Forelimb muscle (tissue), 1 donor: Measurements from ENCODE around the gene PA2G4. TPM values are rescaled to one million over a fixed set of nuclear protein-coding genes. Genes with fewer than 3 reads are reported as not detected.

ENCODE experiments used
- DNase-seq: peaks from one replicate; pipeline ENCODE4 v3.0.0-alpha.2; 2013; ENCODE audit warnings: low read depth
- polyA plus RNA-seq: library from polyadenylated mRNA; unstranded; fragments of 120-200 nt; gene quantifications from one replicate; pipeline ENCODE4 v1.2.1, GENCODE V29; 2013; ENCODE audit not compliant: insufficient read length

The PA2G4 gene
- polyA plus RNA-seq, 1 donor, result 111 TPM

DNA sequence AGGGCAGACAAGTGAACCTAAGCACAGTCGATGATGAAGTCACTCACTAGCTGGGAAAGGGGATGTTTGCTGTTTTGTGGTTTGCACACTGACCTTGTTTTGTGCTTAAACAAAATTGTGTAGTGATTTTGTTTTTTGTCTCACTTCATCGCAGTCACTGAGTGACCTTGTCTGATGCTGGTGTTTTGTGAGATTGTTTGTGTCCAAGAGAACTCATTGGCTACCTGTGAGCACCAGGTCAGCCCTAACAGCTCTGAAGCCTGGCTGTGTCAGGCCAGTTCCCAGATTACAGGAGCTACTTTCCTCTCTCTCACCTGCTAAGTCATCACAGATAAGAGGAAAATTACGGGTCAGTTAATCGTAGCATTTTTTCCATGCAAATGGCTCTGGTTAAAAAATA lies 19.8 kb downstream of the PA2G4 start:
- DNase-seq, result no peak

DNA sequence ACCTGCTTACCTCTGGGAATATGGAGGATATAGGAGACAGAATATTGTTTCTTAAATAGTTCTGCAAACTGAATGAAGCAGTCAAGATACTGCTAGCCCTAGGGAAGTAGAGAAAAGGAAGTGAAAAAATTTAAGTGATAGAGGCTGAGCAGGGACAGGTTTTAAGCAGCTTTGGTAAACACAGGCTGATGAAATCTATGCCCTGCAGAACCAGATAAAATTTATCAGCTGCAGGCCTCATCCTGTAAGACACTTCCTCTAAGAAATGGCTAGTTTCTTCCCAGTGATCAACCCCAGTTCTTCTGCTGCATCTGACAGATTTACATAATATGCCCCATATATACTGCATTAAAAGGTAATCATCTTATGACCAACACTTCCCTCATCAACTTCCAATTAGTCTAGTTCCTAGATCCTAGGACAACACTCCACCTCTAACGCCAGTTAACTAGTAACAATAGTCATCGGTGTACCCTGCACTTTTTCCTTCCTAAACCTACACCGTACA lies 22.4 kb downstream of the PA2G4 start:
- no peak for DNase-seq

DNA sequence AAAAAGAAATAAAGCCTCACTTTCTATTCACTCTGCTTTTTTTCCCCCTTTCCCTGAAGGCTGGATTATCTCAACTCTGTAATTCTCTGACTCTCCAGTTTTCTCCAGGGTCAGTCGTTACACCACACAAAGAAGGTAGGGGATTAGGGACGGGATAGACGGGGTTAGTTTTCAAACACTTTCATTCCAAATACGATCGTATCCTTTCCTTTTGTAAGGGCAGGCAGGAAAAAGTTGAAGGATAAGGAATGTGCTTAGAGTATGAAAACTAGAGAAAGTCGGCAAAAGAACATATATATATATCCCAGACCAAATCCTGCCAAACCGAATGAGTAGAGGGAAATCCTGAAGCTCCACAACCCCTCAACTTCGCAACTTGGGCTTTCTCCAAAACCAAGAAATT lies 23.1 kb downstream of the PA2G4 start:
- DNase-seq, result no peak

DNA sequence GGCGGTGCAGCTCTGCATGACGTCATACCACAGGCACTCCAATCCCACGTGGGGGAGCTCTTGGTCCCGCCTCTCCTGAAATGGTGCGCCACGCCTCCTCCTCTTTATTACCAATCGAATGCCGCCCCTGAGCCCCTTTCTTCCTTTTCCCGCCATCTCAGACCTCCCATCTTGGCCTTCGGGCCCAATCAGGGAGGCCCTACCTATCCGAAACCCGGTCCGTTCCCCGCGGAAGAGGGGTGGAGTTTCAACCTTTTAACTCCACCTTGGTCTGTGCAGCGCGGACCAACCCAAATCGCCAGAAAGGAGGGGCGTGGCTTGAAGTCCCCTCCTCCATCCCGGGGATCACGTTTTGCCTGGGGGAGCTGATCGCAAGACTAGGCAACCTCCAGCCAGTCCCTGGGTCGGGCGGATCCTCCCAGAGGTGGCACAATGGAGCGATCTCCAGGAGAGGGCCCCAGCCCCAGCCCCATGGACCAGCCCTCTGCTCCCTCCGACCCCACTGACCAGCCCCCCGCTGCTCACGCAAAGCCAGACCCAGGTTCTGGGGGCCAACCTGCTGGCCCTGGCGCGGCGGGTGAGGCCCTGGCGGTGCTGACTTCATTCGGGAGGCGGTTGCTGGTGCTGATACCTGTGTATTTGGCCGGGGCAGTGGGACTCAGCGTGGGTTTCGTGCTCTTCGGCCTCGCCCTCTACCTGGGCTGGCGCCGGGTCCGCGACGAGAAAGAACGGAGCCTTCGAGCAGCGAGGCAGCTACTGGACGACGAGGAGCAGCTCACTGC lies 23.7 kb downstream of the PA2G4 start, which contains the start of gene ESYT1:
ESYT1 (plus strand) TSS at position 380 of the 782 bp plus-strand sequence; CDS start at position 433, 53 bp downstream.
- DNase-seq, result peak; percentile 99

DNA sequence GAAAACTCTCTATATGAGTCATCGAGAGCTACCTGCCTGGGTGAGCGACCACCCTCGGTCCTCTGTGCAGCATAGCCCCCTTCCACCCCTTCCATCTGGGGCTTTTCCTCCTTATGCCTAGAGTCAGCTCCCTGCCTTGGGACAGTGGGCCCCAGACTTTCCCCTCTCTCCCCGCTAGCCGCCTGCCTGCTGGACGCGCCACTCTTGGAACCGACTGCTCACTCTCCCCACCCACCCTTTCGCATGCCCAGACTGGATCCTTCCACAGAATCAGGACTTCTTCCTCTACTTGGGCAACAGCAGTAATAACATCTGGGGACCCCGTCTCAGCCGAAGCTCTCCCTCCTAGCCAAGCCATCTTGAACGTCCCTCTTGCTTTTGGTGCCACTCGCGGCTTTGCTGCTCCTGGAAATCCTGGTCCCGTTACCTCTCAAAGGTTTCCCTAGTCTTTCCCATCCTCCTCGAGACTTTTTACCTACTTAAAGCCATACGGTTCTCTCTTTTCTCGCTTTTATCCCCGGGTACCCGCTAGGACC lies 24.4 kb downstream of the PA2G4 start:
- DNase-seq, result no peak

DNA sequence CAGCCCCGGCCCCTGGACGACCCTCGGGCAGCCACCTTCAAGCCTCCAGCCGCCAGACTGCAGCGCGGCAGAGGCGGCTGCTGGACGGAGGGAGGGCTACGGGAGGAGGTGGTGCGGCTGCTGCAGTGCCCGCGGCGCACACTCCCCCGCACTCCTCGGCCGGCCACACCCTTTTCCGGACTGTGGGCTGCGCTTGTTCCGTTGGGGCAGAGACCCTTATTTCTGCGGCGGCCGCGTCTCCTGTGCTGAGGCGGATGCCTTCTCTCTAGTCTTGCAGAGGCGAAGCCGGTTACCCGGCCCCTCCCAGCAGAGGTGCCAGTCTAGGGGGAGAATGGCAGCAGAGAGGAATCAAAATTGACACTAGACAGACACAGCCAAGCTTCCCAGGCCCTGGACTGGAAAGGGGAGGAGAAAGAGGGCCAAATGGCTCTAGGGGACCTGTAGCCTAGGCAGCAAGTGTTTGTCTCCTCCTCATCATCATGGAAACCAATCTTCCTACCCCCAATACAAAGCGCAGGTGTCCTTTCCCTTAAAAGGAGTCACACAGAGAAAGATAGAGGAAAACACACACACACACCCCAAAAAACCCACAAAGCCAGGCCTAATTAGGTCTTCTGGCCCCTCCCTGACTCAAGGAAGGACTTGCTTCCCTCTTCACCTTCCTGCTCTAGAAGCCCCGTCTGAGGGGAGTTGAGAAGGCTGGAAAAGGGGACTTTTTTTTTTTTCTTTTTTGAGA lies 25.0 kb downstream of the PA2G4 start:
- DNase-seq, result no peak

DNA sequence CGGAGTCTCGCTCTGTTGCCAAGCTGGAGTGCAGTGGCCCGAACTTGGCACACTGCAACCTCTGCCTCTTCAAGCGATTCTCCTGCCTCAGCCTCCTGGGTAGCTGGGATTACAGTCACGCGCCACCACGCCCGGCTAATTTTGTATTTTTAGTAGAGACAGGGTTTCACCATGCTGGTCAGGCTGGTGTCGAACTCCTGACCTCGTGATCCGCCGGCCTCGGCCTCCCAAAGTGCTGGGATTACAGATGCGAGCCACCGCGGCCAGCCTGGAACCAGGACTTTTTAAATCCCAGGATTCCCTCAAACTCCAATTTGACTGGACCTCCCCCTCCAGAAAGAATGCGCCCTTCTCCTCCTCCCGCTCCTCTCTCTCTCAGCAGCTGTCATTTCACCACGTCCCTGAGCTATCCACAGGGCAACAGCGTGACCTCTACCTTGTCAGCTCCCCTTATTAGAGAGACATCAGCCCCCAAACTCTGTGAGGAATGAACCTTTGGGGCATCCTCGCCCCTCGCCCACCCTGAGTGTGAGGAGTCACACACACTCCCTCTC lies 25.7 kb downstream of the PA2G4 start:
- DNase-seq, result no peak

DNA sequence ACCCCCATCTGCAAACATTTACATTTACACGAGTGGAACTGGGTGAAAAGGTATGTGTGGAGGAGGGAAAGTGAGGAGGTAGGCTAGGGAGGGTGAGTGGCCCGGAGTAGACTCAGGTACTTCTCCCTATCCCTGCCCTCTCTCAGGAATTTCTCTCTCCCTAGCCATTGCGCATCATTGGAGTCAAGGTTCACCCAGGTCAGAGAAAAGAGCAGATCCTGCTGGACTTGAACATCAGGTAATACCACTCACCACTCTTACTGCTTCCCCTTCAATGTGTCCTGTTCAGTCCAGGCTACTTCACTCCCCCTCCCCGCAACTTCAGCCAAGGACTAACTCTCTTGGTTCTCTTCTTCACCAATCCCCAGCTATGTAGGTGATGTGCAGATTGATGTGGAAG lies 26.5 kb downstream of the PA2G4 start:
- DNase-seq, result no peak

DNA sequence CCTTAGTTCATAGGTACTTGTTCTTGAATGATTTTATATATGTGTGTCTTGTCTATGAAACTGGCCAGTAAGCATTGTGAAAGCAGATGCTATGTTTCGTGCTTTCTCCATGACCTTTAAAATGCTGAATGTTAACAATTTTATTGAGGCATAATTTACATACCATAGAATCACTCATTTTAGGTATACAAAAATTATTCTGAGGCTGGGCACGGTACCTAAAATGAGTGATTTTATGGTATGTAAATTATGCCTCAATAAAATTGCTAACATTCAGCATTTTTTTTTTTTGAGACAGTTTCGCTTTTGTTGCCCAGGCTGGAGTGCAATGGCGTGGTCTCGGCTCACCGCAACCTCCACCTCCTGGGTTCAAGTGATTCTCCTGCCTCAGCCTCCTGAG lies 30.5 kb downstream of the PA2G4 start:
- DNase-seq, result no peak

DNA sequence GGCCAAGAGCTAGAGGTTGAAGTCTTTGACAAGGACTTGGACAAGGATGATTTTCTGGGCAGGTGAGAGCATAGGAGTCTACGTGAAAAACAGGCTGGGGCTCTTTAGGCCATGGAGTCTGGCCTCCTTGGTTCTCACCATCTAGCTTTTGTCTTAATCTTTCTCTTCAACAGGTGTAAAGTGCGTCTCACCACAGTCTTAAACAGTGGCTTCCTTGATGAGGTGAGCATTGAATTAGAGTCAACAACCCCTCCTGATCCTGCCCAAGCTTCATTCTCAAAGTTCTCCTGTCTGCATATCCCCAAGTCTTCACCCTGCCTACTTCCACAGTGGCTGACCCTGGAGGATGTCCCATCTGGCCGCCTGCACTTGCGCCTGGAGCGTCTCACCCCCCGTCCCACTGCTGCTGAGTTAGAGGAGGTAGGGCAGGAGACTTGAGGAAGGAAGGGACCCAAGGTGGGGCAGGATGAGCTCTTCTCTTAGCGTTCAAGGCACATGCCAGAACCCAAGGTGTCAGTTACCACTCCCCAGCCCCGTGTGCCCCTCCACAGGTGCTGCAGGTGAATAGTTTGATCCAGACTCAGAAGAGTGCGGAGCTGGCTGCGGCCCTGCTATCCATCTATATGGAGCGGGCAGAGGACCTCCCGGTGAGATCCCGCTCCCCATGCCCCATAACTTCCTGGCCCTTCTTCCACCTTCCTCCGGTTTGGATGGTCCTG lies 33.7 kb downstream of the PA2G4 start:
- DNase-seq, result no peak

DNA sequence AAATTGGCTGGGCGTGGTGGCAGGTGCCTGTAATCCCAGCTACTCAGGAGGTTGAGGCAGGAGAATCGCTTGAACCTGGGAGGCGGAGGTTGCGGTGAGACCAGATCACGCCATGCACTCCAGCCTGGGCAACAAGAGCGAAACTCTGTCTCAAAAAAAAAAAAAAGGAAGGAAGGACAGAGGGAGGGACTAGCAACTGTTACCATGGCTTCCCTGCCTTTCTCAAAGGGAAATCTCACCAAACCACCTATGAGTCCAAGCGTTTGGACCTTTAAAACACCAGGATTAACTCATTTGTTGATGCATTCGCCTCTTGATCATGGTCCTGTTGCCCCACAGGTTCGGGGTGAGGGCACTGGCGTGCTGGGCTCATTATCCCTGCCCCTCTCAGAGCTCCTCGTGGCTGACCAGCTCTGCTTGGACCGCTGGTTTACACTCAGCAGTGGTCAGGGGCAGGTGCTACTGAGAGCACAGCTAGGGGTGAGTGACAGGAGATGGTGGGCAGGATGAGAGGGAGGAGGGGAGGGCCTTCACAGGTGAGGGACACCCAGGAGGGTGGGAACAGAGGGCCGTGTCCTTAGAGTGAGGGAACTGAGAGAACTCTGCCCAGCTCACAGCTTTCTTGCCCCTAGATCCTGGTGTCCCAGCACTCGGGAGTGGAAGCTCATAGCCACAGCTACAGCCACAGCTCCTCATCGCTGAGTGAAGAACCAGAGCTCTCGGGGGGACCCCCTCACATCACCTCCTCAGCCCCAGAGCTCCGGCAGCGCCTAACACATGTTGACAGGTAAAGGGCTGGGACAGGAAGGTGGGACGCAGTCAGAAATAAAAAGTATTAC lies 37.8 kb downstream of the PA2G4 start:
- no peak for DNase-seq

DNA sequence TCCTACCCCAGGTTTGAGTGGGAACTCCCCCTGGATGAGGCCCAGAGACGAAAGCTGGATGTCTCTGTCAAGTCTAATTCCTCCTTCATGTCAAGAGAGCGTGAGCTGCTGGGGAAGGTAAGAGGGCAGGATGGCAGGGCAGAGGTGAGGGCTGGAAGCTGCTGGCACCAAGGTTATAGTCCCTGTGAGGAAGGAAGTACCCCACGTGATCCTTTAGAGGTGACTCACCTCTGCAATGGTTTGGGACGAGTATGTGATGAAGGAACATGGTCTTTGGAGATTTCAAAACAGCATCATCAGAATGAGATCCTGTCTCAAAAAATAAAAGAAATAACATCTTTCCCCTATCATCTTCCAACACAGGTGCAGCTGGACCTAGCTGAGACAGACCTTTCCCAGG lies 38.9 kb downstream of the PA2G4 start:
- no peak for DNase-seq

DNA sequence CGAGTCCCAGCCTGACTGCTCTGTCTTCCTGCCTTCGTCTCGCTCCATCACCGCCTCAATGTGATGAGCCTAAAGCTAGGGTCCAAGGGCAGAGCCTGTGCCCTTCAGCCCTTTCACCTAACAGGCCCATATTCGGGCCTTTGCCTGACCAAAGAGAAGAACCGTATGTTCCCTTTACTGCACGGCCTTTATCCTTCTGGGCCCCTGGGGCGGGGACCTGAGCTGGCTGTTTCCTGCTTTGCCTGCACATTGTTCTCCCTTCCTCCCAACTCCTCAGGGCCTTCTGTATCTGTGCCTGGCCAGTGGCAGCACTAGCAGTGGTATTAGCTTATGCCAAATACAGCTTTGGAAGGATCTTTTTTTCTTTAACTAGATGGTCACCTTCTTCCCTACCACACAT lies 39.5 kb downstream of the PA2G4 start:
- DNase-seq, result no peak

DNA sequence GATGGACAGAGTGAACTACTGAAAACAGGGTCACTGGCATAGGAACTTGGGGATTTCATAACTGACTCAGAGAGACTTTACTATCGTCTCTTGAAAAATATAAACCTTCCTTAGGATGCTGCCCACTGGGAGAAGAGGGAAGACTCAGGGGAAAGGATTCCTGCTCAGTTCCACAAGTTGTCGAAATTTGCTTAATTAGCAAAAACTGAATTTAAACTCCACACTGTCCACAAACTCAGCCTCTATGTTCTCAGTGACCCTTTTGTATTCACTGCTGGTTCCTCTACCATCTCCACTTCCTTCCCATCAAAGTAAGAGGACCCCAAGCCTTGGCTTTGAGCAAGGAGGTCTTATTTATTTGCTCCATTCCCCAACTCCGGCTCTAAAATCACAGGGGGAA lies 40.9 kb downstream of the PA2G4 start:
- no peak for DNase-seq

DNA sequence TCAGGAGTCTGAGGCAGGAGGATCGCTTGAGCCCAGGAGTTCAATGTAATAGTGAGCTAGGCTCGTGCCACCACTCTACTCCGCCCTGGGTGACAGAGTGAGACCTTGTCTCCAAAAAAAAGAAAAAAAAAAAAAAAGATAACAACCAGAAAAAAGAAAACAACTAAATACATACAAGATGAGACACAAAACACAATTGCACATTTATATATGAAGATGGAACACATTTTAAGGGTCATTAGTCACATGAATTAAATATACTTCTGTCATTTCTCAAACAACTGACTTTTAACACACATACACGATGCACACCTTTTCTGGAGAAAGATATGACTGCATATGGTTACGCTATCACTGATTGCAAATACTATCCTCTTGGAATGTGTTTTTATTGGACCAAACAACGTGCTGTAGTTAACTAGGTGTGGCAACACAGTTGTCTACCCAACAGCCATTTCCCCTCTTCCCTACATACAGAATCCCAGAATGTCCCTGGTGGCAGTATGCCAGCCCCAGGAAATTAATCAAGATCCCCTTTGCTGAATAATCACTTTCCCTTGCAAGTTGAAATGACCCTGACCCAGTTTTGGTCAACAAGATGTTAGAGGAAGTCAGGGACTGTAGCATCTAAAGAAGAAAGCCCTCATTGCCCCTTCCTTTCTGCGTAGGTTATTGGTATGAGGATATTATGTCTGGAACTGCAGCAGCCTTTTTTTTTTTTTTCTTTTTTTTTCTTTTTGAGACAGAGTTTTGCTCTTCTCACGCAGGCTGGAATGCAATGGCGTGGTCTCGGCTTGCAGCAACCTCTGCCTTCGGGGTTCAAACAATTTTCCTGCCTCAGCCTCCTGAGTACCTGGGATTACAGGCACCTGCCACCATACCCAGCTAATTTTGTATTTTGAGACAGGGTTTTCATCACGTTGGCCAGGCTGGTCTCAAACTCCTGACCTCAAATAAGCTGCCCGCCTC lies 42.4 kb downstream of the PA2G4 start:
- no peak for DNase-seq

DNA sequence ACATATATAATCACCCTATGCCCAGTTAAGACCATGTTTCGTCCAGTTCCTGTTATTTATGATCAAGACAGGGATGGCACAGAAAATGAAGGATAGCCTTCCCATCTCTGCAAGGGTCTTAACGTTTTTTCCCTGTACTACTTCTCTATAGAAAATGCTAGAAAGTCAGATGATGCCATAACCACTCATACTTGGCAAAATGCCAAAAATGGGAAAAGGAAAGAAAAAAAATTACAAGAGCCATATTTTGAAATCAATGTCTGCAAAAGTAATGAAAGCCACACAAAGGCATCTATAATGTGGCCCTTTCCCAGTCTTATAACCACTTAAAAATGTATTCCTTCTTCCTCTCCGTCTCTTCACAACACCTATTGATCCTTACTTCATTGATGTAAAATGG lies 46.2 kb downstream of the PA2G4 start:
- DNase-seq, result no peak

DNA sequence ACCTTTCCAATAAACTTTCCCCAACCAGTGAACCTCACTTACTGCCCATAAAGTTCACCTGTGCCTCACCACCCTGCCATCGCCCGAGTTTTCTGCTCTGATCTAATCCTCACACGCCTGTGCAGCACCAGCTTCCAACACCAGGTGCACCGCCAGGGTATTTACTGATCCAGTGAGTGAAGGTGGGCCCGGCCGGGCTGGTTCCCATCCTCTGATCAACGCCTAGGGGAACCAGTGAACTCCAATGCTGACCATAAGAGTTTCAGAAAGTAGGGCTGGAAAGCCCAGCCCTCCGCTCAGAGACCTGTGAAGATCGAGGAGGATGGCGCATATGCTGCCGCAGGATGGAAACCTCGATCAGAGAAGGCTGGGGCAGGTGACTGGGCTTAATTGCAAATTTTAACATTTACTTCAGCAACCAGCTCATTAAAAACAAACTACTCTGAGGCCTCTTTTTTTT lies 47.3 kb downstream of the PA2G4 start:
- DNase-seq, result no peak

DNA sequence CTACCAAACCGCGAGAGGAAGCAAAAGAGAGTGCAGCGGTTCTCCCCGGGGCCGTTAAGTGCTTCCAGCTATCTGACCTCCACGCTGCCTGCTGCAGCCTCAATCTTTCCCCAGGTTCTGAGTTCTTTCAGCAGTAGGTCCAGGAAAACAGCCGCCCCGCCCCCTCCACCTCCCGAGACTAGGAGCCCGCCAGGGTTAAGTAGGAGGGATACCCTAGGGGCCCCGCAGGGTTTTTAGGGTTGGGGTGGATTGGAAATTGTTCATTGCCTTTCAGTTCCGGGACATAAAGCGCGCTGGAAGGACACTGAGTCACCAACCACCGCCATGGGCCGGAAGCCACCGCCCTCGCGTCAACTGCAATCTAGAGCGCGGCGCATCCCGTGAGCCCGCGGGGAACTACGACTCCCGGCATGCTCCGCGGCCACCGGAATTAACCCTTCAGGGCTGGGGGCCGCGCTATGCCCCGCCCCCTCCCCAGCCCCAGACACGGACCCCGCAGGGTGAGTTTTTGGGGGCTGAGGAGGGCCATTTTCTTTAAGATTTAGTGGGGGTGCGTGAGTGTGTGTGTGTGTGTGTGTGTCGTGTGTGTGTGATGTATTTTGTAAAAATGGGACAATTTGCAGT lies 47.9 kb downstream of the PA2G4 start, which contains the start of gene MYL6B:
MYL6B (plus strand) TSS at position 456 of the 624 bp plus-strand sequence. CDS start 1,332 bp downstream, outside the sequence.
- peak; percentile 81 for DNase-seq
